HG03342 (cell line): ENCODE measurements around the gene ACE.

Experiments
- ATAC-seq: cut with Tn5 transposase; IDR thresholded peaks from one replicate; pipeline ENCODE4 v1.9.1; 2021; ENCODE audit warnings: mild to moderate bottlenecking, moderate library complexity; ENCODE audit not compliant: unreplicated experiment

ACE gene

GRCh38 chr17:63474586-63475460 is 2.0 kb upstream of the ACE start:
- no peak for ATAC-seq

- no peak for ATAC-seq
Observed at GRCh38 chr17:63475491-63476412, 1.1 kb upstream of the ACE start.

GRCh38 chr17:63476459-63476853 is 405 bp upstream of the ACE start:
- ATAC-seq: no peak

- ATAC-seq: peak; percentile 18
Observed at GRCh38 chr17:63477480-63478440, 899 bp downstream of the ACE start.

GRCh38 chr17:63478814-63479494 is 2.1 kb downstream of the ACE start:
- peak; percentile 70 for ATAC-seq

- ATAC-seq: no peak
Observed at GRCh38 chr17:63479495-63480184, 2.8 kb downstream of the ACE start.

GRCh38 chr17:63480192-63480784 is 3.4 kb downstream of the ACE start:
- ATAC-seq: no peak

- no peak for ATAC-seq
Observed at GRCh38 chr17:63480826-63481487, 4.1 kb downstream of the ACE start.

- ATAC-seq: no peak
Observed at GRCh38 chr17:63481488-63481870, 4.6 kb downstream of the ACE start.

- no peak for ATAC-seq
Observed at GRCh38 chr17:63482509-63482908, 5.6 kb downstream of the ACE start.

GRCh38 chr17:63483038-63483437 is 6.2 kb downstream of the ACE start:
- no peak for ATAC-seq

GRCh38 chr17:63483655-63484575 is 7.1 kb downstream of the ACE start:
- ATAC-seq: no peak

GRCh38 chr17:63486317-63487013 is 9.6 kb downstream of the ACE start:
- ATAC-seq: no peak

- ATAC-seq: no peak
Observed at GRCh38 chr17:63487014-63487339, 10.1 kb downstream of the ACE start.

- ATAC-seq: no peak
Observed at GRCh38 chr17:63488851-63489250, 12.0 kb downstream of the ACE start.

- ATAC-seq: no peak
Observed at GRCh38 chr17:63489291-63489690, 12.4 kb downstream of the ACE start.

GRCh38 chr17:63490329-63490728 is 13.5 kb downstream of the ACE start:
- no peak for ATAC-seq
